ENCODE data around the gene ETV6.

Gene ETV6

GRCh38 chr12:11827091-11828061 is 177.9 kb downstream of the ETV6 start:
- peak; percentile 40 for DNase-seq (ENCODE audit: low spot score)

DNA sequence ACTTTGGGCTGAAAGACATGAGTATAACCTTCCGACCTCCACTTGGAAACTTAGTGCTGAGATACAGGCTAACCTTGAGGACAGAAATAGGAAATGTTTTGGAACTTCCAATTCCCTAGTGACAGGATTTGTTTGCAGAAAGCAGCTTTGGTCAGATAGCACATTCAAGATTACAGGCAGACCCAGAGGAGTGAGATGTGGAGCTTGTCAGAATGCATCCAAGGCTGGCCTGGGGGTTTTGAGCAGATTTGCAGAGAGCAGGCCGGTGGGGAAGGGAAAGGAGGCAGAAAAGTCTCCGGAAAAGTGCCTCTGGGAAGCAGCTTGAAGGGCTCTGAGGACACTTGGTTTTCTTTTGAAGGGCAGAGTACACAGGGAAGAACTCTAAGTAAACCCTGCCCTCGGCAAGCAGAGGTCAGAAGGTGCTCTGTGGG is 180.3 kb downstream of the ETV6 start:
- DNase-seq (ENCODE audit: low spot score): no peak

- no peak for DNase-seq (ENCODE audit: low spot score)
Observed at GRCh38 chr12:11830307-11830801, 180.9 kb downstream of the ETV6 start.

- DNase-seq (ENCODE audit: low spot score): no peak
Observed at GRCh38 chr12:11832093-11832492, 182.6 kb downstream of the ETV6 start.

- DNase-seq (ENCODE audit: low spot score): no peak
Observed at GRCh38 chr12:11833174-11833895, 183.9 kb downstream of the ETV6 start.

- DNase-seq (ENCODE audit: low spot score): no peak
Observed at GRCh38 chr12:11834104-11834812, 184.8 kb downstream of the ETV6 start.

GRCh38 chr12:11834931-11835330 is 185.5 kb downstream of the ETV6 start:
- DNase-seq (ENCODE audit: low spot score): no peak

DNA sequence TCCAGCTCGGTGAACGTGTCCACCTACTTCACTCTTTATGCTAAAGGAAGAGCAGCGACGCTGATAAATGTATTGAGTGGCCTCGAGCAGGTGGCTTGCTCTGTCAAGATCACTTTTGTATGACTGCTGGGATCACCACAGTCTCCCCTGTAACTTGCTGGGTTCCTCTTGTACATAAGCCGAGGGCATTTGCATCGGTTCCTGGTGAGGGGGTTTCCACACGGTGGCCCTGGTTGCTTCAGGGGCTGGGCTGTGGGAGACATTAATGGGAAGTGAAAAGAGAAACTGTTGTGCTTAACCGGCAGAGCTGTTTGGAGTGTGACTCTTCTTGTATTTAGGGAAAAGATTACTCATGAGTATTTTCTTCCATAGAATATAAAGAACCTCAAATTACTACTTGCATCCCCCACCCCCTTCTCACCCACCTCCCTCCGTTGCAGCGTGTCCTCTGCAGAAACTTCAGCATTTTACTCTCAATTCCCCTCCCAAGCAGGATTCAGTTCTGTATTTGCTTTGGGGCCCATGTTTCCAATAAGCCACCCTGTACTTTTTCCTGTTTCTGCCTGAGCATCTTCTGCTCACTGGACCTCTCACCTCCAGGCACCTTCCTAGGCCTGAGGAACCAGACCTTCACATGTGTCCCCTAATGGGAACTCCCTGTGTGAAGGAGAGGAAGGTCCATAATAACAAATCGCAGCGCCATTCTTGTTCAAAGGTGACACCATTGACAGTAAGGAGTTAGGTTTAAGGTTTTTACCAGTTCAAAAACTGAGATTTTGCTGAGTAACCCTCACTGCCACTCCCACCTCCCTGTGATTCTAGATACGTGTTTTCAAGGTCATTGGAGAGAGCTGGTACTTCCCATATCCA is 187.0 kb downstream of the ETV6 start:
- no peak for DNase-seq (ENCODE audit: low spot score)

GRCh38 chr12:11837216-11837934 is 187.9 kb downstream of the ETV6 start:
- DNase-seq (ENCODE audit: low spot score): no peak

DNA sequence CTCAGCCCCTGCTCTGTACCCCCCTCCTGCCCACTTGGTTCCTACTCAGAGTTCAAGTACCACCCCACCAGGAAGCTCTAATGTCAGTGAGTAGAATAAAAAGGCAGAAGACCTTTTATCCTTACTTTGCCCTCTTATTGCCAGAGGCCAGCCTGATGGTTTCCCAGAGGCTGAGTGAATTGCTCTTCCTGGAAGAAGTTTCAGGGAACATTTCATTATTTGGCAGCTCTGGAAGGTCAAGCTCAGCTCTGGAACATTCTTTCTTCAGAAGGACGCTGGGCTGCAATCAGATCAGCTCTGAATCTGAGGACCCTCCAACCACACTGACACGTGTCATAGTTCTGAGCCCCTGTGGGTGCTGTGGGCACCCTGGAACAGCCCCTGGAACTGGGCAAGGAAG is 188.9 kb downstream of the ETV6 start:
- no peak for DNase-seq (ENCODE audit: low spot score)

GRCh38 chr12:11839091-11839641 is 189.7 kb downstream of the ETV6 start:
- DNase-seq (ENCODE audit: low spot score): no peak

GRCh38 chr12:11840366-11840765 is 190.9 kb downstream of the ETV6 start:
- no peak for DNase-seq (ENCODE audit: low spot score)

GRCh38 chr12:11846488-11846887 is 197.0 kb downstream of the ETV6 start:
- no peak for DNase-seq (ENCODE audit: low spot score)

GRCh38 chr12:11847539-11847938 is 198.1 kb downstream of the ETV6 start:
- DNase-seq (ENCODE audit: low spot score): no peak

- no peak for DNase-seq (ENCODE audit: low spot score)
Observed at GRCh38 chr12:11849757-11850504, 200.5 kb downstream of the ETV6 start.

DNA sequence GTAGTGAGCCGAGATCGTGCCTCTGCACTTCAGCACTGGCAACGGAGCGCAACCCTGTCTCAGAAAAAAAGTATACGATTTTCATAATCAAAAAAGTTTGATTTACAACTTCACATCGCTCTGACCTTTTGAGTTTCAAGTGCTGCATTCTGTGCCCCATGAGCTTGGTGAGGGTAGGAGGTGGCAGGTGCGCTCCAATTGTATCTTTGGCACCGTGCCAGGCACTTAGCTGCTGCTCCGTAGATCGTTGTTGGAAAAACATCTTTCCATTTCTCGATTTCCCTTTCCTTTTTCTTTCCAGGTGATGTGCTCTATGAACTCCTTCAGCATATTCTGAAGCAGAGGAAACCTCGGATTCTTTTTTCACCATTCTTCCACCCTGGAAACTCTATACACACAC is 203.7 kb downstream of the ETV6 start:
- DNase-seq (ENCODE audit: low spot score): no peak

- DNase-seq (ENCODE audit: low spot score): no peak
Observed at GRCh38 chr12:11854011-11854499, 204.6 kb downstream of the ETV6 start.

DNA sequence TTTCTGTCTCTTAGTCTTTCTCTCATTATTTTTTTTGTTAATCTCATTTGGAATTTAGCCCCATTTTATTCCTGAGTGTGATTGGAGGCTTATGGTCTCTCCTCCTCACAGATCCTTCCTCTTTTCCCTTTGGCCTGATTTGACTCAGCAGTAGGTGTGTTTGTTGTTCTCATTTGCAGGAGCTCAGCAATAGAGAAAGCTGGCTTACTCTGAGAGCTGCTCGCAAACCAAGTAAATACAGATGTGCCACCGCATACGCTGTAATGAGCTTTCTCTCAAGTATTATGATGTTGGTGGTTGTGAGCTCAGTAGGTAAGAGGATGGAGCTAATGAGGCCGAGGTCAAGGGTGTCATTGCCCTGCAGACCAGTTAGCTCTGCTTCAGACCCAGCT is 206.5 kb downstream of the ETV6 start:
- DNase-seq (ENCODE audit: low spot score): no peak

DNA sequence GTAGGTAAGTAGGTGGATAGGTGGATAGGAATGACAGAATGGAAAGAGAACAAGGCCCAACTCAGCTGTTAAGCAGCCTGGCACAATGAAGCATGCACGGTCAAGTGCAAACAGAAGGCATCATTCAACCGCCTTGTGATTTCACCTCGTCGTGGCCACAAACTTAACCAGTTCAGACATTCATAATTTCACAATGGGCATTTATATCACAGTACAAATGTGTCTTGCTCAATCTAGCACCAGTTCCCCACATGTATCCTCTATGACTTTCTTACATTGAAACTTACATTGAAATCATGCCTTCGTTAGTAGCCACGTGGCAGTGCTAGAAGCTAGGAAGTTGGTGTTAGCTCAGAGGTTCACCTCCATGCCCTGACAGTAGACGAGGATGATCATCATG is 207.5 kb downstream of the ETV6 start:
- DNase-seq (ENCODE audit: low spot score): no peak
